HEK293 (cell line): Measurements from ENCODE around the gene TARBP1.
A peak's percentile ranks its signal among the peaks of the same experiment; 100 is the strongest.

Experiments used
- CTCF ChIP-seq: fragments of 450-650 bp; formaldehyde crosslinking; IDR thresholded peaks from 2 replicates; pipeline ENCODE4 v1.5.1; 2016; ENCODE audit warnings: missing biosample characterization, missing genetic modification characterization
- GFI1B ChIP-seq: fragments of 450-650 bp; formaldehyde crosslinking; IDR thresholded peaks from 2 replicates; pipeline ENCODE4 v1.5.1; 2016; ENCODE audit warnings: missing biosample characterization, missing genetic modification characterization
- GLI2 ChIP-seq: fragments of 450-650 bp; formaldehyde crosslinking; IDR thresholded peaks from 2 replicates; pipeline ENCODE4; 2017; ENCODE audit warnings: missing biosample characterization, missing genetic modification characterization, low read depth, borderline replicate concordance
- HOXC10 ChIP-seq: sonication (generic); formaldehyde crosslinking; IDR thresholded peaks from 2 replicates; pipeline ENCODE4 v1.8.1; 2023; ENCODE audit warnings: mild to moderate bottlenecking, missing genetic modification reagents
- KLF16 ChIP-seq: fragments of 450-650 bp; formaldehyde crosslinking; IDR thresholded peaks from 2 replicates; pipeline ENCODE4 v1.5.1; 2017; ENCODE audit warnings: missing biosample characterization, missing genetic modification characterization
- MZF1 ChIP-seq: fragments of 450-650 bp; formaldehyde crosslinking; IDR thresholded peaks from 2 replicates; pipeline ENCODE4 v1.5.1; 2017; ENCODE audit warnings: missing biosample characterization, missing genetic modification characterization, borderline replicate concordance
- PRDM2 ChIP-seq: fragments of 450-650 bp; formaldehyde crosslinking; IDR thresholded peaks from 2 replicates; pipeline ENCODE4 v1.5.1; 2016; ENCODE audit warnings: missing biosample characterization, missing genetic modification characterization, borderline replicate concordance
- PRDM4 ChIP-seq: fragments of 450-650 bp; formaldehyde crosslinking; IDR thresholded peaks from 2 replicates; pipeline ENCODE4 v1.5.1; 2017; ENCODE audit warnings: missing biosample characterization, missing genetic modification characterization
- SALL2 ChIP-seq: fragments of 450-650 bp; formaldehyde crosslinking; IDR thresholded peaks from 2 replicates; pipeline ENCODE4 v1.5.0; 2017; ENCODE audit warnings: missing biosample characterization, mild to moderate bottlenecking, missing genetic modification characterization, borderline replicate concordance
- SP2 ChIP-seq: fragments of 450-650 bp; formaldehyde crosslinking; IDR thresholded peaks from 2 replicates; pipeline ENCODE4 v1.5.1; 2016; ENCODE audit warnings: missing biosample characterization, missing genetic modification characterization
- ZFHX2 ChIP-seq: fragments of 450-650 bp; formaldehyde crosslinking; conservative IDR thresholded peaks from 2 replicates; pipeline ENCODE4 v1.5.1; 2016; ENCODE audit warnings: missing biosample characterization, missing genetic modification characterization
- ZFP69B ChIP-seq: fragments of 450-650 bp; formaldehyde crosslinking; IDR thresholded peaks from 2 replicates; pipeline ENCODE4 v1.5.1; 2016; ENCODE audit warnings: missing biosample characterization, missing genetic modification characterization
- ZNF133 ChIP-seq: fragments of 450-650 bp; formaldehyde crosslinking; IDR thresholded peaks from 2 replicates; pipeline ENCODE4 v1.5.1; 2016; ENCODE audit warnings: missing biosample characterization, missing genetic modification characterization
- ZNF184 ChIP-seq: fragments of 450-650 bp; IDR thresholded peaks from 2 replicates; pipeline ENCODE4 v1.5.1; 2018; ENCODE audit warnings: missing biosample characterization, mild to moderate bottlenecking, missing genetic modification characterization
- ZNF311 ChIP-seq: fragments of 450-650 bp; formaldehyde crosslinking; IDR thresholded peaks from 2 replicates; pipeline ENCODE4 v1.5.1; 2017; ENCODE audit warnings: missing biosample characterization, missing genetic modification characterization, borderline replicate concordance
- ZNF324 ChIP-seq: fragments of 450-650 bp; formaldehyde crosslinking; IDR thresholded peaks from 2 replicates; pipeline ENCODE4 v1.5.1; 2016; ENCODE audit warnings: missing biosample characterization, missing genetic modification characterization
- ZNF513 ChIP-seq: fragments of 450-650 bp; IDR thresholded peaks from 2 replicates; pipeline ENCODE4 v1.5.1; 2018; ENCODE audit warnings: missing biosample characterization, missing genetic modification characterization
- ZNF529 ChIP-seq: fragments of 450-650 bp; formaldehyde crosslinking; IDR thresholded peaks from 2 replicates; pipeline ENCODE4 v1.5.1; 2017; ENCODE audit warnings: missing genetic modification characterization, missing biosample characterization; ENCODE audit not compliant: insufficient replicate concordance
- ZNF530 ChIP-seq: fragments of 450-650 bp; formaldehyde crosslinking; IDR thresholded peaks from 2 replicates; pipeline ENCODE4 v1.5.1; 2016; ENCODE audit warnings: low read depth, missing biosample characterization, missing genetic modification characterization
- ZNF548 ChIP-seq: fragments of 450-650 bp; formaldehyde crosslinking; IDR thresholded peaks from 2 replicates; pipeline ENCODE4 v1.5.1; 2016; ENCODE audit warnings: missing biosample characterization, missing genetic modification characterization
- ZNF549 ChIP-seq: fragments of 450-650 bp; IDR thresholded peaks from 2 replicates; pipeline ENCODE4 v1.5.1; 2018; ENCODE audit warnings: missing biosample characterization, missing genetic modification characterization, mild to moderate bottlenecking, inconsistent platforms, moderate library complexity
- ZNF658 ChIP-seq: fragments of 450-650 bp; formaldehyde crosslinking; IDR thresholded peaks from 2 replicates; pipeline ENCODE4; 2016; ENCODE audit warnings: missing biosample characterization, missing genetic modification characterization
- ZNF707 ChIP-seq: fragments of 450-650 bp; formaldehyde crosslinking; IDR thresholded peaks from 2 replicates; pipeline ENCODE4 v1.5.1; 2016; ENCODE audit warnings: missing biosample characterization, missing genetic modification characterization
- TF ChIP-seq, protein P1 (sequence below): fragments of 450-650 bp; formaldehyde crosslinking; IDR thresholded peaks from 2 replicates; pipeline ENCODE4 v1.5.1; 2016; ENCODE audit warnings: missing biosample characterization, missing genetic modification characterization, borderline replicate concordance
- TF ChIP-seq, protein P2 (sequence below): fragments of 450-650 bp; formaldehyde crosslinking; IDR thresholded peaks from 2 replicates; pipeline ENCODE4 v1.5.1; 2016; ENCODE audit warnings: missing biosample characterization, missing genetic modification characterization

Gene TARBP1

DNA sequence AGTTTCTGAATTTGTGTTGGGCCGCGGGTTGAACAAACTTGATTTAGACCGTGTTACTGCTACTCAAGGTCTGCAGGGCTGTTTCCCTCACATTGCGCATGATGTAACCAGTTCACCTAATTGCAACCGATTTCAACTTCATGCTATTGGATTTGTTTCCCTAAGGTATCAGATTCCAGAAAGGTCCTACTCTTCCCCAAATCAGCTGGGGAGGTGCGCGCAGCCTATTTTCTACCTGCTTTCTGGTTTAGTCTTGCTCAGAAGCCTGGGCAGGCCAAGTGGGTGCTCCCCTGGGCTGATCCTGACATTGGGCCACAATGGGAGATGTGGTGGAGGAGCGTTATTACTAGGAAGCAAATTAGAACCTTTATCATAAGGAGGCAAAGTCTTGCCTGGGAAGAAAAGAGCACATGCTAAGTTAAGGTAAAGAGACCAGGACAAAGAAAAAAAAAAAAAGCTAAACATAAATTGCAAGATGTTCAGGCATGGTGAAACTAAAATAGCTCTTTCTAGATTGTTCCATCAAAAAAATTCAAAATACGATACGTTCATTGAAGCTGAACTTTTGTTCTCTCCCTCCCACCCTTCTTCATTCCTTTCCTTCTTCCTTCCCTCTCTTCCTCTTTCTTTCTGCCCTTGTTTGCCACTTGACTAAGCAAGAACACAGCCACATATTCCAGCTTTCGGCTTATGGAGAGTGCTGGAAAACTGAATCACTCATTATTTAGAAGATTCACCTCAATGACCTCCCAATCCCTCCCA, 28.8 kb upstream of the TARBP1 start (continued):
- no peak for TF ChIP-seq ZNF513 (tag by site-specific recombination)
- peak; percentile 28; the same call in 1 of the 2 replicates for TF ChIP-seq MZF1
- no peak for TF ChIP-seq SALL2 (tag by site-specific recombination)
- no peak for TF ChIP-seq PRDM2 (tag by site-specific recombination)
- TF ChIP-seq, protein P1, sequence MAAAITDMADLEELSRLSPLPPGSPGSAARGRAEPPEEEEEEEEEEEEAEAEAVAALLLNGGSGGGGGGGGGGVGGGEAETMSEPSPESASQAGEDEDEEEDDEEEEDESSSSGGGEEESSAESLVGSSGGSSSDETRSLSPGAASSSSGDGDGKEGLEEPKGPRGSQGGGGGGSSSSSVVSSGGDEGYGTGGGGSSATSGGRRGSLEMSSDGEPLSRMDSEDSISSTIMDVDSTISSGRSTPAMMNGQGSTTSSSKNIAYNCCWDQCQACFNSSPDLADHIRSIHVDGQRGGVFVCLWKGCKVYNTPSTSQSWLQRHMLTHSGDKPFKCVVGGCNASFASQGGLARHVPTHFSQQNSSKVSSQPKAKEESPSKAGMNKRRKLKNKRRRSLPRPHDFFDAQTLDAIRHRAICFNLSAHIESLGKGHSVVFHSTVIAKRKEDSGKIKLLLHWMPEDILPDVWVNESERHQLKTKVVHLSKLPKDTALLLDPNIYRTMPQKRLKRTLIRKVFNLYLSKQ (tag by site-specific recombination), result no peak
- peak; percentile 47; the same call in 1 of the 2 replicates for TF ChIP-seq ZNF324 (tag by site-specific recombination)
- TF ChIP-seq ZFHX2 (tag by site-specific recombination), result no peak
- TF ChIP-seq ZNF133, result no peak
- TF ChIP-seq CTCF (tag by site-specific recombination), result no peak
- no peak; the same call in 1 of the 2 replicates for TF ChIP-seq KLF16 (tag by site-specific recombination)
- TF ChIP-seq ZNF549 (tag by site-specific recombination), result no peak
- TF ChIP-seq ZFP69B, result no peak; the same call in 1 of the 2 replicates
- TF ChIP-seq ZNF311 (tag by site-specific recombination), result no peak
- no peak for TF ChIP-seq ZNF658
- no peak for TF ChIP-seq GFI1B (tag by site-specific recombination)
- TF ChIP-seq ZNF184 (tag by site-specific recombination), result no peak
- no peak for TF ChIP-seq GLI2 (tag by site-specific recombination)
- no peak for TF ChIP-seq ZNF548 (tag by site-specific recombination)
- no peak for TF ChIP-seq HOXC10 (CRISPR knock-in tag)
- no peak for TF ChIP-seq ZNF707 (tag by site-specific recombination)
- TF ChIP-seq PRDM4, result no peak
- no peak for TF ChIP-seq ZNF529 (tag by site-specific recombination)
- no peak for TF ChIP-seq SP2
- TF ChIP-seq ZNF530 (tag by site-specific recombination), result no peak
- TF ChIP-seq, protein P2, sequence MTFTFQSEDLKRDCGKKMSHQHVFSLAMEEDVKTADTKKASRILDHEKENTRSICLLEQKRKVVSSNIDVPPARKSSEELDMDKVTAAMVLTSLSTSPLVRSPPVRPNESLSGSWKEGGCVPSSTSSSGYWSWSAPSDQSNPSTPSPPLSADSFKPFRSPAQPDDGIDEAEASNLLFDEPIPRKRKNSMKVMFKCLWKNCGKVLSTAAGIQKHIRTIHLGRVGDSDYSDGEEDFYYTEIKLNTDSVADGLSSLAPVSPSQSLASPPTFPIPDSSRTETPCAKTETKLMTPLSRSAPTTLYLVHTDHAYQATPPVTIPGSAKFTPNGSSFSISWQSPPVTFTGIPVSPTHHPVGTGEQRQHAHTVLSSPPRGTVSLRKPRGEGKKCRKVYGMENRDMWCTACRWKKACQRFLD (tag by site-specific recombination), result no peak
